Uterus (tissue), 4 donors: Measurements from ENCODE around the gene TBC1D14. TPM values are rescaled to one million over a fixed set of nuclear protein-coding genes. Genes with fewer than 3 reads are reported as not detected.

Experiments used
- DNase-seq, 2 donors: peaks; one replicate each; pipeline ENCODE4 v3.0.0-alpha.2; 2019 to 2020
- H3K27ac ChIP-seq, 2 donors: fragments of 200-600 bp; sonication (generic); 1 replicate in 1 of 2; 2 replicates in 1 of 2; pipeline ENCODE4 v1.5.1; 2016 to 2018
- H3K27me3 ChIP-seq, 2 donors: fragments of 200-600 bp; sonication (generic); one replicate each; pipeline ENCODE4 v1.5.1; 2018 to 2019; ENCODE audit warnings: control low read depth in 1 of 2
- H3K36me3 ChIP-seq, 2 donors: fragments of 200-600 bp; sonication (generic); one replicate each; pipeline ENCODE4 v1.5.1; 2019; ENCODE audit warnings: control low read depth in 1 of 2
- H3K4me1 ChIP-seq, 2 donors: fragments of 200-600 bp; sonication (generic); one replicate each; pipeline ENCODE4 v1.5.1; 2018 to 2019; ENCODE audit warnings: control low read depth in 1 of 2
- H3K4me3 ChIP-seq, 2 donors: fragments of 200-600 bp; sonication (generic); 1 replicate in 1 of 2; 2 replicates in 1 of 2; pipeline ENCODE4 v1.5.1; 2018 to 2019; ENCODE audit warnings: mild to moderate bottlenecking in 1 of 2
- H3K9me3 ChIP-seq, 2 donors: fragments of 200-600 bp; sonication (generic); one replicate each; pipeline ENCODE4 v1.5.1; 2019; ENCODE audit warnings: control low read depth in 1 of 2
- POLR2A ChIP-seq, 2 donors: fragments of 450-650 bp; IDR thresholded peaks; one replicate each; pipeline ENCODE4 v1.6.1; 2016; ENCODE audit warnings: antibody characterized with exemption in 2 of 2, mild to moderate bottlenecking in 1 of 2, moderate library complexity in 1 of 2
- intact Hi-C: fragments of 100-400 bp; cut with DNase I; formaldehyde crosslinking; loops from one replicate; pipeline ENCODE4 v1.15.1; 2023; ENCODE audit warnings: low total_unique reads
- total RNA-seq, 4 donors: library from RNA; depleted of rRNA in 3 of 4; stranded (reverse); fragments of >200 nt in 3 of 4; gene quantifications; one replicate each; pipeline versions ENCODE4 v1.1.0 to v1.2.4, GENCODE V29; 2014 to 2023
- TF ChIP-seq, protein P1 (sequence below), 4 experiments: fragments of 200-600 bp in 2 of 4; fragments of 450-650 bp in 2 of 4; sonication (generic) in 2 of 4; IDR thresholded peaks; one replicate each; pipeline ENCODE4 v1.5.1; 2016 to 2019; ENCODE audit warnings: antibody characterized with exemption in 4 of 4, mild to moderate bottlenecking in 2 of 4, moderate library complexity in 1 of 4
- donor health status: DM: yes; HTN: yes; CAD: no.

The TBC1D14 gene
- total RNA-seq, 4 donors from 2014 or later: 16.9 to 61.2 (median 28.1) TPM

DNA sequence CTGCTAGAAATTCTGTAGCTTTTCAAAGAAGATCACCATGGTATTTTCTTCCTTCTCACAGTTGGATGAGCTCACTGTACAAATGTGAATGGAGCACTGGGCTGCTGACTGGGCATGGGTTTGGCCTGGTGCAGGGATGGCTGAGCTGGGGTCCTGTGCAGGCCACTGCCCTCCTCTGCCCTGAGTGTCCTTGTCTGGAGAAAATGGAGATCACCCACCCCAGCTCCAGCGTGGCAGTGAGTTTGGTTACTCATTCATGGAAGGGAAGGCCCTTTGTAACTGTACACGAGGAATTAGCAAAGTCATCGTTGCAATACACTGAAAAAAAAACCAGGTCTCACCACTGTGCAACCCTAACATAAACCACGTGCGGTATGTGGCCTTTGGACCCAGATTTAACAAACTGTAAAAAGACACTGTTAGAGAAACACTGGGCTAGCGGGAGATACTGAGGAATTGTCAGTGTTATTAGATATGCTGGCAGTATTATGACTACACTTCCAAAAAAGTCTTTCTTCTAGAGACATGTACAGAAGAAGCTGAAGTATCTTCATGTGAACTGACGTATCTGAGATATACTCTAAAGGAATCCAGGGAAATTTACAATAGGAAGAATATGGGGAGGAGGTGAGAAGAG lies 16.1 kb upstream of the TBC1D14 start:
- intact Hi-C loops: no loop called here
- Histone ChIP-seq H3K9me3 (no peaks in the 10 kb centered on the region), H3K27me3 (no peaks in the 10 kb centered on the region), H3K4me1 (no peaks in the 10 kb centered on the region), H3K27ac (no peak overlapping the region), H3K36me3 (no peaks in the 10 kb centered on the region), H3K4me3 (no peak overlapping the region)
- TF ChIP-seq POLR2A (IDR thresholded peaks at IDR 0.05): no peak
- TF ChIP-seq, protein P1, sequence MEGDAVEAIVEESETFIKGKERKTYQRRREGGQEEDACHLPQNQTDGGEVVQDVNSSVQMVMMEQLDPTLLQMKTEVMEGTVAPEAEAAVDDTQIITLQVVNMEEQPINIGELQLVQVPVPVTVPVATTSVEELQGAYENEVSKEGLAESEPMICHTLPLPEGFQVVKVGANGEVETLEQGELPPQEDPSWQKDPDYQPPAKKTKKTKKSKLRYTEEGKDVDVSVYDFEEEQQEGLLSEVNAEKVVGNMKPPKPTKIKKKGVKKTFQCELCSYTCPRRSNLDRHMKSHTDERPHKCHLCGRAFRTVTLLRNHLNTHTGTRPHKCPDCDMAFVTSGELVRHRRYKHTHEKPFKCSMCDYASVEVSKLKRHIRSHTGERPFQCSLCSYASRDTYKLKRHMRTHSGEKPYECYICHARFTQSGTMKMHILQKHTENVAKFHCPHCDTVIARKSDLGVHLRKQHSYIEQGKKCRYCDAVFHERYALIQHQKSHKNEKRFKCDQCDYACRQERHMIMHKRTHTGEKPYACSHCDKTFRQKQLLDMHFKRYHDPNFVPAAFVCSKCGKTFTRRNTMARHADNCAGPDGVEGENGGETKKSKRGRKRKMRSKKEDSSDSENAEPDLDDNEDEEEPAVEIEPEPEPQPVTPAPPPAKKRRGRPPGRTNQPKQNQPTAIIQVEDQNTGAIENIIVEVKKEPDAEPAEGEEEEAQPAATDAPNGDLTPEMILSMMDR (IDR thresholded peaks at IDR 0.05): no peak
- DNase-seq: peak in 1 of 2 donors; percentile 9

GRCh38 chr4:6894086-6894478 lies 15.5 kb upstream of the TBC1D14 start:
- Histone ChIP-seq H3K9me3 (no peaks in the 10 kb centered on the region), H3K27me3 (no peaks in the 10 kb centered on the region), H3K4me1 (no peaks in the 10 kb centered on the region), H3K36me3 (no peaks in the 10 kb centered on the region), H3K27ac (no peak overlapping the region), H3K4me3 (no peak overlapping the region)
- intact Hi-C loops: no loop called here
- TF ChIP-seq, protein P1 (IDR thresholded peaks at IDR 0.05): no peak
- DNase-seq: no peak

DNA sequence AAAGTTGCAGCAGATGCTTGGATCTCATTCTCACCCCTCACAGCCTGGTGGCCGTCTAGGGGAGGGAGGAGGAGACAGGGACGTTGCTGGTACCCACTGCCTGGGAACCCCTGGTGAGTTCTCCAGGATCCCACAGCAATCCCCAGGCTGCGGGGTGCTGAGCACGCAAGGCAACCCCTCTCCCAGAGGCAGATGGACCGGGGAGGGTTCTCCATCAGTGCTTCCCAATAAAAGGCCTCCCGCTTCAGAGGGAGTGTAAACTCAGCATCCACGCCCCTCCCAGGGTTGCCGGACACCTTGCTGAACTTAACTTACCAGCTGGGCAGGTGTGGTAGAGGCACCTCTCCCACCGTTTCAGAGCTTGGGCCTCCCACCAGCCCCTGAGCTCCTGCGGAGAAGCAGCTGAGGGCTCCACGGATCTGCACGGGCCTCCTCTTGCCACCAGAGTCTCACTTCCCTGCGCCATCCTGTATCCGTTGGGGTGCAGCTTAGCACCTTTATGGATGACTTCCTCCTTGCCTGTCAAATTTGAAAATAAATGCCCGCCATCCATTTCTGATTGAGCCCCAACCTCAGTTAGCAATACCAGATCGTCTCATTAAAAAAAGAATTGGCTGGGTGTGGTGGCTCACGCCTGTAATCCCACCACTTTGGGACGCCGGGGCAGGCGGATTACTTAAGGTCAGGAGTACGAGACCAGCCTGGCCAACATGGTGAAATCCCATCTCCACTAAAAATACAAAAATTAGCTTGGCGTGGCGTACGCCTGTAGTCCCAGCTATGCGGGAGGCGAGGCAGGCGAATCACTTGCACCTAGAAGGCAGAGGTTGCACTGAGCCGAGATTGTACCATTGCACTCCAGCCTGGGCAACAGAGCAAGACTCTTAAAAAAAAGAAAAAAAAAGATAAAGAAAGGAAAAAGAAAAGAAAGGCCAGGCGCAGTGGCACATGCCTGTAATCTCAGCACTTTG lies 14.8 kb upstream of the TBC1D14 start:
- DNase-seq: peak in 1 of 2 donors; percentile 11
- H3K27ac ChIP-seq: no peak overlapping the region
- no peaks in the 10 kb centered on the region for H3K36me3 ChIP-seq
- no peak overlapping the region for H3K4me3 ChIP-seq
- intact Hi-C loops: no loop called here
- H3K4me1 ChIP-seq: no peaks in the 10 kb centered on the region
- TF ChIP-seq, protein P1 (IDR thresholded peaks at IDR 0.05): no peak
- TF ChIP-seq POLR2A (IDR thresholded peaks at IDR 0.05): no peak
- no peaks in the 10 kb centered on the region for H3K9me3 ChIP-seq
- H3K27me3 ChIP-seq: no peaks in the 10 kb centered on the region

DNA sequence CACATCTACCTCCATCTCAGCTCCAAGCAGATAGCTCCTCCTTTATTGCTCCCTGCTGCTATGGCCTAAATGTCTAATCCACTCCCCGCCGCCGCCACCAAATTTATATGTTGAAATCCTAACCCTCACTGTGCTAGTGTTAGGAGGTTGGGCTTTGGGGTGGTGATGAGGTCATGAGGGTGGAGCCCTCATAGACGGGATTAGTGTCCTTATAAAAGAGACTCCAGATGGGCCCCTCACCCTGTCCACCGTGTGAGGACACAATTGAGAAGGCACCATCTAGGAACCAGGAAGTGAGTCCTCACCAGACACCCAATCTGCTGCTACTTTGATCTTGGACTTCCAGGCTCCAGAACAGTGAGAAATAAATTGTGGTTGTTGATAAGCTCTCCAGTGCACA lies 13.6 kb upstream of the TBC1D14 start:
- H3K9me3 ChIP-seq: no peaks in the 10 kb centered on the region
- no peak for TF ChIP-seq POLR2A (IDR thresholded peaks at IDR 0.05)
- TF ChIP-seq, protein P1 (IDR thresholded peaks at IDR 0.05): no peak
- H3K27ac ChIP-seq: no peak overlapping the region
- H3K4me1 ChIP-seq: no peaks in the 10 kb centered on the region
- no peak for DNase-seq
- intact Hi-C loops: no loop called here
- H3K36me3 ChIP-seq: no peaks in the 10 kb centered on the region
- H3K4me3 ChIP-seq: no peak overlapping the region
- no peaks in the 10 kb centered on the region for H3K27me3 ChIP-seq

GRCh38 chr4:6898763-6899162 lies 10.9 kb upstream of the TBC1D14 start:
- Histone ChIP-seq H3K4me1 (no peaks in the 10 kb centered on the region), H3K27me3 (no peaks in the 10 kb centered on the region), H3K27ac (no peak overlapping the region), H3K9me3 (no peaks in the 10 kb centered on the region), H3K4me3 (no peak overlapping the region), H3K36me3 (no peaks in the 10 kb centered on the region)
- TF ChIP-seq, protein P1 (IDR thresholded peaks at IDR 0.05): no peak
- TF ChIP-seq POLR2A (IDR thresholded peaks at IDR 0.05): no peak
- intact Hi-C loops: no loop called here
- DNase-seq: no peak
